Measurements from ENCODE around the gene ARMC7.
"Not testable (repeated sequence)": the region's sequence is repeated elsewhere in the genome, so short reads cannot be mapped to it uniquely, and the experiment has no call there.

- not testable (repeated sequence) for TF ChIP-seq CTCF (conservative IDR thresholded peaks at IDR 0.05); EZH2 (IDR thresholded peaks at IDR 0.05; ENCODE audit: low read depth)
Measured at GRCh38 chr17:75132018-75133000, 22.5 kb downstream of the ARMC7 start.
